Measurements from ENCODE around the gene TAS1R2. TPM values are rescaled to one million over a fixed set of nuclear protein-coding genes. Genes with fewer than 3 reads are reported as not detected.

TAS1R2 gene
- total RNA-seq, 1 donor = not detected

DNA sequence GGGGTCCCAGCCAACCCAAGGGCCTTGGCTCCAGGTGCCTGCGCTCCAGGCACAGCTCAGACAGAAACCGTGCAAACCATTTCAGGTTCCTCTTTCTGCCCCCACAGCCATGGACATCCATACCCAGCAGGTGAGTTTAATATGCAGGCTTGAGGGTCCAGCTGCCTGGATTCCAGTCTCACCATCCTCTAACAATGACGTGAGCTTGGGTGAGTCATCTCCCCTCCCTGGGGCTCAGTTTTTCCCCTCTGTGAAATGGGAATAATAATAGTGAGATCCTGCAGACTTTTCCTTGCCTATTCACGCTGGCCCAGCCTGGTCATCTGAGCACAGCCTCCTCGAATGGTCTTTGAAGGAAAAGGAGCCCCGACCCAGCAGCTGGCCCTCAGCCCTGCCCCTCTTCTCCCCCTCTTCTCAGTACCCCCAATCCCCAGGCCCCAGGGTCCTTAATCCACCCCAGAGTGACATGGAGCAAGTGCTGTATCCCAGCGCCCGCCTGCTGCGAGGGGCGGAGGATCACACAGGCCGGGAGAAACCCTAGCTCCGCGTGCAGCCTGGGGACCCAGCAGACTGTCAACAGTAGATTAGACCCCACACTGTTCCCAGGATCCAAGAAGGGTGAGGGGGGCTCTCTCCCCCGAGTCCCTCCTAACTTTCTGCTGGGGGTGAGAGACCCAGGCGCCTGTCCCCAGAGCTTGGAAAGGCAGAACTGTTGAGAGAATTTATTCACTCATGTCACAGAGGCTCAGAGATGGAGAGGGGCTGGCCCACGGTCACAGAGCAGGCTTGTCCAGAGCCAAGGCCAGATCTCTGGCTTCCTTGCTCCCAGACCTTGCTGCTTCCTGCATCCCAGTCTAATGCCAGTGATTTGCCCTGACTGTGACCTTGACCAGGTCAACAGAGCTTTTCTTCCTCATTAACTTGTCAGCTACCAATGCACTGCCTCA lies 49.2 kb downstream of the TAS1R2 start:
- Histone ChIP-seq H3K9me3 (ENCODE audit: low read depth, low read length) (no peaks in the 10 kb centered on the region), H3K27me3 (ENCODE audit: insufficient read depth, low read length) (no peaks in the 10 kb centered on the region)

DNA sequence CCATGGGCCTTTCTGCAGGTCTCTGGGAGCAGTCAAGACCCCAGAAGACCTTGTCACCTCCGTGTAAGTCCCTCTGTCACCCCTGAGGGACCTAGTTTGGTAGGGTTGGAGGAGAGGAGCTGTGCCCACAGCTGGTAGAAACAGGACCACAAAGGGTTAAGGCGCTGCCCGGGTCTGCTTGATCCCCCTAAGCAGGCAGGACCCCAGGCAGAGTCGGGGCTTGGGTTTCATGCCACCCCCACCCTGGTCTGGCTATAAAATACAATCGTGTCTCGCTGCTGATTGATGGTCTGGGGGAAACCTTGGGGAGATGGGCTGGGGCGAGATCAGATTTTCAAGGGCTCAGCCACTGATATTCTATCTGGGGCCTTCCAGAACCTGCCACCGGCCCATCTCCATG lies 50.9 kb downstream of the TAS1R2 start:
- Histone ChIP-seq H3K27me3 (ENCODE audit: insufficient read depth, low read length) (no peaks in the 10 kb centered on the region), H3K9me3 (ENCODE audit: low read depth, low read length) (no peaks in the 10 kb centered on the region), H3K4me3 (ENCODE audit: low read length) (no peak overlapping the region)

More for the DNA sequence above, 49.2 kb downstream of the TAS1R2 start:
- no peaks in the 10 kb centered on the region for H3K4me1 ChIP-seq (ENCODE audit: insufficient read depth, low read length)
- H3K4me3 ChIP-seq (ENCODE audit: low read length) = no peak overlapping the region

DNA sequence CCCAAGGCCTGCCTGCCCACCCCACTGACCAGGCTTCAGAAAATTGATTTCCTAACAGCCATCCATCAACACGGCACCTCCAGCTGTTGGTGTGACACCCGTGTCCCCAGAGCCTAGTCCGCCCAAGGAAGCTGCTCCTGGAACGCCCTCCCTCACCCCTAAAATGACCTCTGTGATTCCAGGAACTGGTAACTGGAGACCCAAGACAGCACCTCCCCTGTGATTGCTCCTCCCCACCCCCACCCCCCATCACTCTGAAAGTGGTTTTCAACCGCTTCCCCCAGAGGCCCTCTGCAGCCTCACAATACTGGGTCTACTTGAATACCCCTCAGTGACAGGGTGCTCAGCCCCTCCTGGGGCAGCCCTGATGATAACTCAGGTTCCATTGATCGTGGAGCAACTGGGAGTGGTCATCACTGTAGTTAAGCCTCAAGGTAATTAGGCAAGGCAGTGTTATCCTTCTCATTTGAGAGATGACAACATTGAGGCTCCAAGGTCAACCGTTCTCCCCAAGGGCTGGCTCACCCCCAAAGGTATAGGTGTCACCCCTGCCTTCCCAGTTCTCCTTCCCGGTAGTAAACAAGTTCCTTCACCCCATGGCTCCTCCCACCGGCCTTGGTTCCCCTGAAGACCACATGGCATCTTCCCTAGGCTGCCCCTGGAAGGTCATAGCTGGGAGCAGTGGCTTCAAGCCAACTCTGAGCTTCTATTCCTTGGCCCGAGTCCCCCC lies 52.0 kb downstream of the TAS1R2 start:
- no peak overlapping the region for H3K4me3 ChIP-seq (ENCODE audit: low read length)
- no peaks in the 10 kb centered on the region for H3K9me3 ChIP-seq (ENCODE audit: low read depth, low read length)
- H3K27me3 ChIP-seq (ENCODE audit: insufficient read depth, low read length) = no peaks in the 10 kb centered on the region
- H3K4me1 ChIP-seq (ENCODE audit: insufficient read depth, low read length) = no peaks in the 10 kb centered on the region

More for the DNA sequence above, 50.9 kb downstream of the TAS1R2 start:
- H3K4me1 ChIP-seq (ENCODE audit: insufficient read depth, low read length) = no peaks in the 10 kb centered on the region

DNA sequence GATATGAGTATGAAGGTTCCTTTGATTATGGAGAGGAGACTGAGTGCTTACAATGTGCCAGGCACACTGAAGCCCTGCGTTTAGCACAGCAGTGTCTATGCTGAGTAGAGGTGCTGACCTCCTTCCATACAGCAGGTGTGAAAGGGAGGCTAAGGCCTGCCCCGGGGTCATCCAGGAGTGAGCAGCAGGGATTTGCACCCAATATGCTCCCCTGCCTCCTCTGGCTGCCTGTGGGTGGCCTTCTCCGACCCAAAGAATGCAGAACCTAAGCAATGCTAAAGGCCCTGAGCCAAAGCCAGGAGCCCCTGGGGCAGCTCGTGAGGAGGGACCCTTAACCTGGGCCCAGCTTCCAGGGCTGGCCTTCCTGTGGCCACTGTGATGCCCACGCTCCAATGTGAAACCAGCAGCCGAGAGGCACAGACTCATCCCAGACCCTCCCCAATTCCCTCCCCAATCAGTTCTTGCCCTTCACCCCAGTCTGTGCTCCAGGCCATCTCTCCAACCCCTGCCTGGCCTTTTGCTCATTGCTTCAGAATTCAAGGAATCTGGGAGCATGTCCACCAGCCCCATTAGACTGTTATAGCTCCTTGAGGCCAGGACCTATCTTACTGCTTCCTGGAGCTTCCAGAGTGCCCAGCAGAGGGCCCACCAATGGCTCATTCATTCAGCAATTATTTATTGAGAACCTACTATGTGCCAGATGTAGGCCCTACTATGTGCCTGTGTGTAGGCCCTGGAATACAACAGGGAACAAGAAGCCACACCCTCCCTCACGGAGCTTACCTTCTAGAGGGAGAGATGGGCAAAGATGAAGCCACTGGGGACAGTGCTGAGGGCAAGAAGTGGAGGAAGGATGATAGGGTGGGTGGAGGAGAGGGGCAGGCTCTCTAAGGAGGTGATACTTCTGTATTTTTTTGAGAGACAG lies 53.3 kb downstream of the TAS1R2 start:
- H3K4me1 ChIP-seq (ENCODE audit: insufficient read depth, low read length) = no peaks in the 10 kb centered on the region
- H3K4me3 ChIP-seq (ENCODE audit: low read length) = no peak overlapping the region
- H3K9me3 ChIP-seq (ENCODE audit: low read depth, low read length) = no peaks in the 10 kb centered on the region
- H3K27me3 ChIP-seq (ENCODE audit: insufficient read depth, low read length) = no peaks in the 10 kb centered on the region

DNA sequence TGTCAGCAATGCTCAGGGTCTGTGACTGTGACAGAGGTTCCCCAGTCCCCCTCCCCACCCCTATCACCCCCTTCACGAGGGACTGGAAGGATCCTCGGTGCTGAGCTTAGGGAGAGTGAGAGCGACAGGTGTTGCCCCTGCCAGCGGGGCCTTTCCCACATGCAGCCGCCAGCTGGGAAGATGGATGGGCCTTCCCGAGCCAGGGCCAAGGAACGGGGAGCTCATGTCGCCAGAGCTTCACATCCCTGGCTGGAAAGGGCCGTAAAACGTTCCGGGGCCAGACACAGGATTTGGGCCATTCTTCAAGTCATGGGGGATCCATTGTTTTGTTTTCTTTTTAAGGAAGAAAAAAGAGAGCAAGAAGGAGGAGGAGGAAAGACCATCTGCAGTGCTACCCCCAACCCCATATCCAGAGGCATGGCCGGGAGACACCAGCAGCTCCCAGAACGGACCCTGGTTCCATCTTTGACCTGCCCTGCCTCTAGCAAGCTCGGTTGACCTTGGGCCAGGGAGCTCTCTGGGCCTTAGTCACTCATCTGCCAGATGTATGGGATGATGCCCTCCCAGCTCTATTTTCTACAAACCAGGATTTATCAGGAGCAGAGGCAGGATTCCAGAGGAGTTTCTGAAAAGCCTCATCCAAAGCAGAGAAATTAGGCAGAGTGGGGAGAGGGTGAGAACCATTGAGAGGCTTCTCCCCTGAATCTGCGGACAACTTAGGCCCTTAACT lies 54.1 kb downstream of the TAS1R2 start:
- Histone ChIP-seq H3K9me3 (ENCODE audit: low read depth, low read length) (no peaks in the 10 kb centered on the region), H3K4me1 (ENCODE audit: insufficient read depth, low read length) (no peaks in the 10 kb centered on the region), H3K27me3 (ENCODE audit: insufficient read depth, low read length) (no peaks in the 10 kb centered on the region), H3K4me3 (ENCODE audit: low read length) (no peak overlapping the region)

DNA sequence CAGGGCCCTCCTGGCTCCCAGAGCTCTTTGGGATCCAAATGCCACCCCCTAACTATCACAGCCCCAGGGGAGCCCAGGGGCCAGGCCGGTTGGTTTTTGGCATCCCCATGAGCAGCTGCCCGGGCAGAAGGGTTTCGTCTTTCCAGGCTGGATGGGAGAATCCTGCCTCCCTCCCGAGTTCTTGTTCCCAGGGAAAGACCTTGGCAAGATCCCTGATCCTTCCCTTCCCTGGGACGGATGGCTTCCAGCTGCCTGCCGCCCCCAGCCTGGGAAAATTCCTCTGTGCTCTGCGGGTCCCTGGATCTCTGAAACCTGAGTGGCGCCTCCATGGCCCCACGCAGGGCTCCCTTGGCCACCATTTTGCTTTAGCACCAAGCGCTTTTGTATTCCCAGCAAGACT lies 55.6 kb downstream of the TAS1R2 start:
- no peaks in the 10 kb centered on the region for H3K27me3 ChIP-seq (ENCODE audit: insufficient read depth, low read length)
- no peaks in the 10 kb centered on the region for H3K4me1 ChIP-seq (ENCODE audit: insufficient read depth, low read length)
- H3K4me3 ChIP-seq (ENCODE audit: low read length) = no peak overlapping the region
- no peaks in the 10 kb centered on the region for H3K9me3 ChIP-seq (ENCODE audit: low read depth, low read length)

DNA sequence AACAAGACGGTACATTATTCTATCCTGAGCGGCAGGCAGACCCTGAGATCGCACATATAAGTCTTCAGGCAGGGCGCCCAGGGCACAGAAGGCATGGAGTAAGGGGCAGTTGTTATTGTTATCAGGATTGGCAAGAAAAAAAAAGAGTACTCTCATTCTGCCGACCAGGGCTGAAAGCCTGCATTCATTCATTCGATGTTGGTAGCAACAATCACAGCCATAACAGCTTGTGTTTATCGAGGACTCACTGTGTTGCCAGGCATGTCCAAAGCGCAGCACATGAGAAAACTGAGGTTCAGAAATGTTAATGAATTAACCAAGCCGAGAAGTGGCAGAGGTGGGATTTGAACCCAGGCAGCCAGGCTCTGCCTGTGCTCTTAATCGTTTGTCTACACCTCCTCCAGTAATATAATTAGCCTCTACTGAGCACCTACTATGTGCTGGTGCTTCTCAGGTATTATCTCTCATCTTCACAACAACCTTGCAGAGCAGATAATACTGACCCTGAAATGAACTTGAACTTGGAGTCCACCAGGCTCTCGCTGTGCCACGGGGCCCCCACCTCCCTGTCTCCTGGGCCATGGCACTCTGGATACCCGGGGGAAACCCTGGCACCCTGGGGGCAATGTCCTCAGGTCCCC lies 56.2 kb downstream of the TAS1R2 start:
- no peaks in the 10 kb centered on the region for H3K9me3 ChIP-seq (ENCODE audit: low read depth, low read length)
- H3K27me3 ChIP-seq (ENCODE audit: insufficient read depth, low read length) = no peaks in the 10 kb centered on the region
- no peaks in the 10 kb centered on the region for H3K4me1 ChIP-seq (ENCODE audit: insufficient read depth, low read length)
- no peak overlapping the region for H3K4me3 ChIP-seq (ENCODE audit: low read length)

DNA sequence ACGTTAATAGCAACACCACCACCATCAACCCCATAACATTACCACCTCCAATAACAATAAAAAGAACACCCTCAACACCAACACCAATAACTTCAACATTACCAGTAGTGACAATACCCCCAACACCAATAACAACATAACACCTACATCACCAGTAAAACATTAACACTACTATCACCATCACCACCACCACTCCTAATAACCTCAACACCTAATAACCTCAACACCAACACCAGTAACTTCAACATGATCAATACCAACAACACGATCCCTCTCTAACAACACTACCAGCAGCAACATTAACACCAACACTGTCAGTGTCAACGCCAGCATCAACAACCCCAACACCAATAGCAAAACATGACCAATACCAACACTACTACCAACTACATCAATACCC lies 57.2 kb downstream of the TAS1R2 start:
- no peaks in the 10 kb centered on the region for H3K9me3 ChIP-seq (ENCODE audit: low read depth, low read length)
- H3K4me1 ChIP-seq (ENCODE audit: insufficient read depth, low read length) = no peaks in the 10 kb centered on the region
- no peaks in the 10 kb centered on the region for H3K27me3 ChIP-seq (ENCODE audit: insufficient read depth, low read length)
- H3K4me3 ChIP-seq (ENCODE audit: low read length) = no peak overlapping the region

DNA sequence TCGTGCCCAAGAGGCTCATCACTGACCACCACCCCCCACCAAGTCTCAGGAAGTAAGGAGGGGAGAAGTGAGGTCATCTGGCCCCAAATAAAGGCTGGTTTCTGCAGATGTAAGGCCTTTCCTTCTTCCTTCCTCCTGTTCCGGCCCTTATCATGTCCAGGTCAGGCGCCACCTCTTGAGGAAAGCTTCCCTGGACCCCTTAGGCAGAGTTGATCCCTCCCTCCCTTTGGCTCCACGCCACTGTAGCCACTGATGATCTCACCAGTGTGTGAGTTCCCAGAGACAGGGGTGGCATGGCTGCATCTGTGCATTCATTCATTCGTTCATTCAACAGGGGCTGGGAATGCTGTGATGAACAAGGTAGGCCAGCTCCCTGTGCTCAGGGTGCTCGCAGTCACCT lies 59.2 kb downstream of the TAS1R2 start:
- Histone ChIP-seq H3K4me1 (ENCODE audit: insufficient read depth, low read length) (no peaks in the 10 kb centered on the region), H3K4me3 (ENCODE audit: low read length) (no peak overlapping the region), H3K9me3 (ENCODE audit: low read depth, low read length) (no peaks in the 10 kb centered on the region), H3K27me3 (ENCODE audit: insufficient read depth, low read length) (no peaks in the 10 kb centered on the region)

DNA sequence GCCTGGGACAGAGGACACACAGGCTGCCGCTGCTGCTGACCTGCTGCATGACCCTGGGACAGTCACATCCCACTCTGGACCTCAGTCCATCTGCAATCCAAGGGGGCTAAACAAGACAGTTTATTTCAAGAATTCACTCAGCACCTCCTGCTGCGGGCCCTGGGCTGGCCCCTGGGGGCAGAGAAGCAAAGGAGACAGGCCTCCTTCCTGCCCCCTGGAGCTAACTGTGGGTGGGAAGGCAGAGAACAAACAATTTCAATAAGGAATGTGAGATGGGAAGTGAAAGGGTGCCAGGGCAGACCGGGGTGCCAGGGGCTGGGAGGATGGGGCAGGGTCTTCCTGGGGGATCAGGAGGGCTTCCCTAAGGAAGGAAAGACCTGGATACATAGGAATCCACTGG lies 60.0 kb downstream of the TAS1R2 start:
- no peaks in the 10 kb centered on the region for H3K27me3 ChIP-seq (ENCODE audit: insufficient read depth, low read length)
- H3K4me3 ChIP-seq (ENCODE audit: low read length) = no peak overlapping the region
- no peaks in the 10 kb centered on the region for H3K9me3 ChIP-seq (ENCODE audit: low read depth, low read length)
- H3K4me1 ChIP-seq (ENCODE audit: insufficient read depth, low read length) = no peaks in the 10 kb centered on the region

DNA sequence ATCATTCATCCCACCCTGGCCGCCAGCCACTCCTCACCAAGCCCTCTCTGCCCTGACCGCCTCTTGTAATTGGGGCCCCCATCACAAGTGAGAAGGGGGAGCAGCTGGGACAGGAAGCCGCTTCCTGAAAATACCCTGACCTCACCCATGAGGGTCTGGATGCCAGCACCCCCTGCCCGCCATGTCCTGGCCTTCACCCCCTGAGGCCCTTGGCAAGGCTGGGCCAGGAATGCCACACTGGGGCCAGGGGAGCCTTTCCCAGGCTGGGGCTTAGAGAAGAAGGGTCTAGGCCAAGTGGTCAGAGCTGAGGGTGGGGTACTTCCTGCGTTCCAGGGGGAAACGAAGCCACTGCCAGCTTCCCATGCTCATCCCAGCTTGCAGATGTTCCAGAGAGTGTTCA lies 60.5 kb downstream of the TAS1R2 start:
- Histone ChIP-seq H3K27me3 (ENCODE audit: insufficient read depth, low read length) (no peaks in the 10 kb centered on the region), H3K4me1 (ENCODE audit: insufficient read depth, low read length) (no peaks in the 10 kb centered on the region), H3K9me3 (ENCODE audit: low read depth, low read length) (no peaks in the 10 kb centered on the region), H3K4me3 (ENCODE audit: low read length) (no peak overlapping the region)

DNA sequence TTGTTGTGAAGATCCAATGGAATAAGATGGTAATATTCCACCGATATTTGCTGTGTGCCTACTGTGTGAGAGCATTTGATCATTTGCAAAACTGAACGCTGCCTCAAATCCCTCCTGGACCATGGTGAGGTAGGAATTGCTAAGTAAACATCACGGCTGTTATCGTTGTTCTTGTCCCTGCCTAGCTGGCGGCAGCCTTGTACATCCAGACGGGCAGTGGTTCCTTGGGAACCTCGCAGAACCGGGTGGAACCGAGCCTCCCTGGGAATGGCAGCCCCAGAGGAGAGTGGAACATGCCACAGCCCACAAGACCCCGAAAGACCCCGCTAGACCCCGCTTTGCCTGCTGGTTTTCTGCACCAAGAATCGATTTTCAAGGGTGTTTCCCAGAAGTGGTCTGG lies 60.9 kb downstream of the TAS1R2 start:
- Histone ChIP-seq H3K4me3 (ENCODE audit: low read length) (no peak overlapping the region), H3K9me3 (ENCODE audit: low read depth, low read length) (no peaks in the 10 kb centered on the region), H3K27me3 (ENCODE audit: insufficient read depth, low read length) (no peaks in the 10 kb centered on the region), H3K4me1 (ENCODE audit: insufficient read depth, low read length) (no peaks in the 10 kb centered on the region)

DNA sequence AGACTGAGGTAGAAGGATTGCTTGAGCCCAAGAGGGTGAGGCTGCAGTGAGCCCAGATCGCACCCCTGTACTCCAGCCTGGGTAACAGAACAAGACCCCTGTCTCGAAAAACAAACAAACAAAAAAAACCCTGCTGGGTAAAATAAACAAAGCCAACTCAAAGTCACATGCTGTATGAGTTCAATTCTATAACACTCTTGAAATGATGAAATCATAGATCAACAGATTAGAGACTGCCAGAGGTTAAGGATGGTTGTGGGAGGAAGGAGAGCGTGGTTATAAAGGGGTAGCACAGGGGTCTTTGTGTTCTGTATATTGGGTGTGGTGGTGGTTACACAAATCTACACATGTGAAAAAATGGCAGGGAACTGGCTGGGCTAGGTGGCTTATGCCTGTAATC lies 62.5 kb downstream of the TAS1R2 start:
- H3K4me1 ChIP-seq (ENCODE audit: insufficient read depth, low read length) = no peaks in the 10 kb centered on the region
- H3K4me3 ChIP-seq (ENCODE audit: low read length) = no peak overlapping the region
- no peaks in the 10 kb centered on the region for H3K9me3 ChIP-seq (ENCODE audit: low read depth, low read length)

More for the DNA sequence above, 62.5 kb downstream of the TAS1R2 start:
- no peaks in the 10 kb centered on the region for H3K27me3 ChIP-seq (ENCODE audit: insufficient read depth, low read length)

Measured in mononuclear cell (primary cell).